Erythroblast (primary cell): ENCODE data around the gene LETM1.

Source experiments
- GATA1 ChIP-seq: IDR thresholded peaks from 2 replicates; pipeline ENCODE4 v1.6.1; 2011; ENCODE audit warnings: low read depth, mild to moderate bottlenecking, control low read depth, low read length, moderate library complexity
- POLR2A ChIP-seq: IDR thresholded peaks from 2 replicates; pipeline ENCODE4 v1.6.1; 2011; ENCODE audit warnings: mild to moderate bottlenecking, low read length

- TF ChIP-seq POLR2A (no peak), GATA1 (no peak)
Measured at GRCh38 chr4:1798580-1799386, 57.2 kb downstream of the LETM1 start.
